Left hindlimb (tissue), 1 donor: Measurements from ENCODE around the gene NARF.

Experiments
- DNase-seq: peaks from one replicate; pipeline ENCODE4 v3.0.0-alpha.2; 2018

Gene NARF

GRCh38 chr17:82434216-82434565 lies 24.4 kb upstream of the NARF start:
- no peak for DNase-seq

GRCh38 chr17:82435103-82435502 lies 23.4 kb upstream of the NARF start:
- DNase-seq: no peak

GRCh38 chr17:82435601-82436583 lies 22.6 kb upstream of the NARF start:
- DNase-seq: no peak

GRCh38 chr17:82436601-82437324 lies 21.8 kb upstream of the NARF start:
- no peak for DNase-seq

GRCh38 chr17:82437325-82437668 lies 21.2 kb upstream of the NARF start:
- no peak for DNase-seq

- no peak for DNase-seq
Observed at GRCh38 chr17:82438401-82439193, 19.9 kb upstream of the NARF start.

GRCh38 chr17:82439194-82439828 lies 19.2 kb upstream of the NARF start:
- no peak for DNase-seq

GRCh38 chr17:82439829-82440365 lies 18.6 kb upstream of the NARF start:
- no peak for DNase-seq

GRCh38 chr17:82440469-82440981 lies 18.0 kb upstream of the NARF start:
- no peak for DNase-seq

GRCh38 chr17:82440991-82441627 lies 17.4 kb upstream of the NARF start:
- no peak for DNase-seq

GRCh38 chr17:82441691-82442487 lies 16.7 kb upstream of the NARF start:
- DNase-seq: no peak

- DNase-seq: no peak
Observed at GRCh38 chr17:82442643-82443464, 15.7 kb upstream of the NARF start.

- DNase-seq: no peak
Observed at GRCh38 chr17:82443465-82444283, 14.9 kb upstream of the NARF start.

- DNase-seq: no peak
Observed at GRCh38 chr17:82444284-82444893, 14.2 kb upstream of the NARF start.

GRCh38 chr17:82444941-82445521 lies 13.5 kb upstream of the NARF start:
- peak; percentile 71 for DNase-seq

- no peak for DNase-seq
Observed at GRCh38 chr17:82445542-82445941, 13.0 kb upstream of the NARF start.

GRCh38 chr17:82446124-82446523 lies 12.4 kb upstream of the NARF start:
- DNase-seq: no peak

GRCh38 chr17:82446649-82447048 lies 11.9 kb upstream of the NARF start:
- DNase-seq: no peak
